ENCODE results near the gene PGK2.
"Not testable (repeated sequence)": the region's sequence is repeated elsewhere in the genome, so short reads cannot be mapped to it uniquely, and the experiment has no call there.

The PGK2 gene

GRCh38 chr6:49787176-49787575, at the start of gene PGK2:
PGK2 (minus strand) TSS chr6:49787285; CDS start chr6:49787187, 98 bp downstream.
- no peak for TF ChIP-seq POLR2A (IDR thresholded peaks at IDR 0.05; ENCODE audit: low read depth, low read length)
- FAIRE-seq (peak; percentile 95), DNase-seq (ENCODE audit: insufficient read length, low spot score) (peak; percentile 53)

GRCh38 chr6:49835140-49835539, 48.1 kb upstream of the PGK2 start:
- DNase-seq (ENCODE audit: insufficient read length, low spot score) = no peak
- FAIRE-seq = no peak
- TF ChIP-seq POLR2A (IDR thresholded peaks at IDR 0.05; ENCODE audit: low read depth, low read length) = no peak

GRCh38 chr6:49833386-49833785, 46.3 kb upstream of the PGK2 start:
- FAIRE-seq (no peak), DNase-seq (ENCODE audit: insufficient read length, low spot score) (no peak)
- no peak for TF ChIP-seq POLR2A (IDR thresholded peaks at IDR 0.05; ENCODE audit: low read depth, low read length)

GRCh38 chr6:49826743-49827406, 39.8 kb upstream of the PGK2 start:
- no peak for TF ChIP-seq POLR2A (IDR thresholded peaks at IDR 0.05; ENCODE audit: low read depth, low read length)
- FAIRE-seq (no peak), DNase-seq (ENCODE audit: insufficient read length, low spot score) (no peak)

GRCh38 chr6:49815166-49815565, 28.1 kb upstream of the PGK2 start:
- no peak for DNase-seq (ENCODE audit: insufficient read length, low spot score)
- no peak for FAIRE-seq
- TF ChIP-seq POLR2A (IDR thresholded peaks at IDR 0.05; ENCODE audit: low read depth, low read length) = no peak

- FAIRE-seq (no peak), DNase-seq (ENCODE audit: insufficient read length, low spot score) (no peak)
- TF ChIP-seq POLR2A (IDR thresholded peaks at IDR 0.05; ENCODE audit: low read depth, low read length) = no peak
Measured at GRCh38 chr6:49813248-49813647, 26.2 kb upstream of the PGK2 start.

- FAIRE-seq (no peak), DNase-seq (ENCODE audit: insufficient read length, low spot score) (no peak)
- TF ChIP-seq POLR2A (IDR thresholded peaks at IDR 0.05; ENCODE audit: low read depth, low read length) = no peak
Measured at GRCh38 chr6:49806145-49806544, 19.1 kb upstream of the PGK2 start.

- no peak for FAIRE-seq
- DNase-seq (ENCODE audit: insufficient read length, low spot score) = no peak
- no peak for TF ChIP-seq POLR2A (IDR thresholded peaks at IDR 0.05; ENCODE audit: low read depth, low read length)
Measured at GRCh38 chr6:49805246-49805645, 18.2 kb upstream of the PGK2 start.

- FAIRE-seq = no peak
- TF ChIP-seq POLR2A (IDR thresholded peaks at IDR 0.05; ENCODE audit: low read depth, low read length) = no peak
- DNase-seq (ENCODE audit: insufficient read length, low spot score) = no peak
Measured at GRCh38 chr6:49801525-49801924, 14.4 kb upstream of the PGK2 start.

- TF ChIP-seq POLR2A (IDR thresholded peaks at IDR 0.05; ENCODE audit: low read depth, low read length) = no peak
- no peak for DNase-seq (ENCODE audit: insufficient read length, low spot score)
- FAIRE-seq = no peak
Measured at GRCh38 chr6:49799090-49799489, 12.0 kb upstream of the PGK2 start.

- not testable (repeated sequence) for FAIRE-seq
Measured at GRCh38 chr6:49796842-49797455, 9.9 kb upstream of the PGK2 start.

GRCh38 chr6:49790341-49790740, 3.3 kb upstream of the PGK2 start:
- no peak for DNase-seq (ENCODE audit: insufficient read length, low spot score)
- no peak for FAIRE-seq
- TF ChIP-seq POLR2A (IDR thresholded peaks at IDR 0.05; ENCODE audit: low read depth, low read length) = no peak

More at GRCh38 chr6:49796842-49797455, 9.9 kb upstream of the PGK2 start:
- DNase-seq (ENCODE audit: insufficient read length, low spot score) = not testable (repeated sequence)

GRCh38 chr6:49784272-49784671, 2.8 kb downstream of the PGK2 start:
- TF ChIP-seq POLR2A (IDR thresholded peaks at IDR 0.05; ENCODE audit: low read depth, low read length) = no peak
- no peak for DNase-seq (ENCODE audit: insufficient read length, low spot score)
- no peak for FAIRE-seq

GRCh38 chr6:49782725-49783124, 4.4 kb downstream of the PGK2 start:
- TF ChIP-seq POLR2A (IDR thresholded peaks at IDR 0.05; ENCODE audit: low read depth, low read length) = no peak
- FAIRE-seq = no peak
- no peak for DNase-seq (ENCODE audit: insufficient read length, low spot score)

- no peak for DNase-seq (ENCODE audit: insufficient read length, low spot score)
- FAIRE-seq = no peak
- TF ChIP-seq POLR2A (IDR thresholded peaks at IDR 0.05; ENCODE audit: low read depth, low read length) = no peak
Measured at GRCh38 chr6:49782293-49782692, 4.8 kb downstream of the PGK2 start.
